Right ventricle myocardium inferior (tissue), 1 donor: ENCODE measurements around the gene SCLY. TPM values are rescaled to one million over a fixed set of nuclear protein-coding genes. Genes with fewer than 3 reads are reported as not detected.
A peak's percentile ranks its signal among the peaks of the same experiment; 100 is the strongest.

Experiments
- ATAC-seq: fragments of 200-7000 bp; cut with Tn5 transposase; one replicate; pipeline ENCODE4 v1.9.1; 2020; ENCODE audit warnings: mild to moderate bottlenecking, moderate library complexity
- DNase-seq: peaks from one replicate; pipeline ENCODE4 v3.0.0; 2021; ENCODE audit errors: missing footprints
- intact Hi-C: fragments of 100-400 bp; cut with DNase I; formaldehyde crosslinking; loops from one replicate; pipeline ENCODE4 v1.11.0; 2022
- total RNA-seq: library from RNA; stranded (reverse); fragmentation: NEBNext Ultra II Directional; extraction: Animal tissue kit (Norgen Biotek cat#: 25700); gene quantifications from one replicate; pipeline ENCODE4 v1.2.1, GENCODE V29; 2021
- donor health status: DM: no; HTN: yes; CAD: no; lungs with severe emphysema.

Gene SCLY
- total RNA-seq, 1 donor from 2014 or later, result 10.8 TPM

DNA sequence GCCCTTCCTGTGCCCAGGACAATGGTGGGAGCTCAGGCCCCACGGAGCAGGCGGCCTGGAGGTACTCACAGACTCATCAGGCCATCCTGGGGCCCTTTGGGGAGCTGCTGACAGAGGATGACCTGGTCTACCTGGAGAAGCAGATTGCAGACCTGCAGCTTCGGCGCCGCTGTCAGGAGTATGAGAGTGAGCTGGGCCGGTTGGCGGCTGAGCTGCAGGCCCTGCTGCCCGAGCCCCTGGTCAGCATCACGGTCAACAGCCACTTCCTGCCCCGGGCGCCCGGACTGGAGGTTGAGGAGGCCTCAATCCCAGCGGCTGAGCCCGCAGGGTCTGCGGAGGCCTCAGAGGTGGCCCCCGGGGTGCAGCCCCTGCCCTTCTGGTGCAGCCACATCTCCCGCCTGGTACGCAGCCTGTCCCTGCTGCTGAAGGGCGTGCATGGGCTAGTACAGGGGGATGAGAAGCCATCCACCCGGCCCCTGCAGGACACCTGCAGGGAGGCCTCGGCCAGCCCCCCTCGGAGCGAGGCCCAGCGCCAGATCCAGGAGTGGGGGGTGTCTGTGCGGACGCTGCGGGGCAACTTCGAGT, 69.4 kb downstream of the SCLY start:
- peak; percentile 73 for DNase-seq
- intact Hi-C loops, result loop anchor here (10.0 kb wide), 1 partner anchor 165 kb away; the partner anchor contains the start of gene UBE2F
- no peak for ATAC-seq

GRCh38 chr2:238130696-238131628, 70.2 kb downstream of the SCLY start:
- DNase-seq (peak; percentile 47), ATAC-seq (no peak)
- intact Hi-C loops, result loop anchor here (10.0 kb wide), 1 partner anchor 166 kb away; the partner anchor contains the start of gene UBE2F

GRCh38 chr2:238131761-238132462, 71.1 kb downstream of the SCLY start:
- DNase-seq, result no peak

GRCh38 chr2:238132463-238133450, 72.0 kb downstream of the SCLY start:
- no peak for ATAC-seq
- DNase-seq, result no peak
- intact Hi-C loops, result loop anchor here (10.0 kb wide), 1 partner anchor 168 kb away; the partner anchor contains the start of gene UBE2F

More at GRCh38 chr2:238131761-238132462, 71.1 kb downstream of the SCLY start:
- intact Hi-C loops, result loop anchor here (10.0 kb wide), 1 partner anchor 167 kb away; the partner anchor contains the start of gene UBE2F
- ATAC-seq, result no peak

- ATAC-seq, result no peak
- peak; percentile 54 for DNase-seq
- intact Hi-C loops, result loop anchor here (10.0 kb wide), 1 partner anchor 169 kb away; the partner anchor contains the start of gene UBE2F
Measured at GRCh38 chr2:238133499-238134392, 72.9 kb downstream of the SCLY start.

DNA sequence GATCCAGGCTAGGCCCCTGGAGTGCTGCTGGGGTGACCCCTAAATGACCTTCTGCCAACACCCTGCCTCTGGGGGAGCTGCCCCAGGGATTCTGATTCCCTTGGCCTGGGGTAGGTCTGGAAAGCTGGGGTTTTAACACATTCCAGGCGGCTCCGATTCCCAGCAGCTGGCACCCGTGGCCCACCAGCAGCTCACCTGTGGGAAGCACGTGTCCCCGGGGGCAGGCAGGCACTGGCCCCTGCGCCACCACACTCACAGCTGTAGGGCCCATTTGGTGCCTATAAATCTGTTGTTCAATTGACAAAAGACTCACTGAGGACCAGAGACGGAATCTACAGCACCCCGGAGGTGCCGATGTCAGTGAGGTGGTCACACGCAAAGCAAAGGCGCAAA, 73.6 kb downstream of the SCLY start:
- peak; percentile 49 for DNase-seq
- intact Hi-C loops, result loop anchor here (10.0 kb wide), 1 partner anchor 170 kb away; the partner anchor contains the start of gene UBE2F
- ATAC-seq, result no peak

GRCh38 chr2:238135601-238136150, 74.9 kb downstream of the SCLY start:
- ATAC-seq (no peak), DNase-seq (no peak)
- intact Hi-C loops, result loop anchor here (10.0 kb wide), 1 partner anchor 171 kb away; the partner anchor contains the start of gene UBE2F

GRCh38 chr2:238136820-238137537, 76.2 kb downstream of the SCLY start:
- peak; percentile 80 for DNase-seq

GRCh38 chr2:238137885-238138284, 77.1 kb downstream of the SCLY start:
- intact Hi-C loops, result loop anchor here (2.0 to 10.0 kb wide), 2 partner anchors 173 to 279 kb away; partner anchors contain the start of genes RAMP1 and UBE2F
- DNase-seq, result peak; percentile 58

More at GRCh38 chr2:238136820-238137537, 76.2 kb downstream of the SCLY start:
- intact Hi-C loops, result loop anchor here (10.0 kb wide), 1 partner anchor 172 kb away; the partner anchor contains the start of gene UBE2F
- peak; percentile 18 for ATAC-seq

DNA sequence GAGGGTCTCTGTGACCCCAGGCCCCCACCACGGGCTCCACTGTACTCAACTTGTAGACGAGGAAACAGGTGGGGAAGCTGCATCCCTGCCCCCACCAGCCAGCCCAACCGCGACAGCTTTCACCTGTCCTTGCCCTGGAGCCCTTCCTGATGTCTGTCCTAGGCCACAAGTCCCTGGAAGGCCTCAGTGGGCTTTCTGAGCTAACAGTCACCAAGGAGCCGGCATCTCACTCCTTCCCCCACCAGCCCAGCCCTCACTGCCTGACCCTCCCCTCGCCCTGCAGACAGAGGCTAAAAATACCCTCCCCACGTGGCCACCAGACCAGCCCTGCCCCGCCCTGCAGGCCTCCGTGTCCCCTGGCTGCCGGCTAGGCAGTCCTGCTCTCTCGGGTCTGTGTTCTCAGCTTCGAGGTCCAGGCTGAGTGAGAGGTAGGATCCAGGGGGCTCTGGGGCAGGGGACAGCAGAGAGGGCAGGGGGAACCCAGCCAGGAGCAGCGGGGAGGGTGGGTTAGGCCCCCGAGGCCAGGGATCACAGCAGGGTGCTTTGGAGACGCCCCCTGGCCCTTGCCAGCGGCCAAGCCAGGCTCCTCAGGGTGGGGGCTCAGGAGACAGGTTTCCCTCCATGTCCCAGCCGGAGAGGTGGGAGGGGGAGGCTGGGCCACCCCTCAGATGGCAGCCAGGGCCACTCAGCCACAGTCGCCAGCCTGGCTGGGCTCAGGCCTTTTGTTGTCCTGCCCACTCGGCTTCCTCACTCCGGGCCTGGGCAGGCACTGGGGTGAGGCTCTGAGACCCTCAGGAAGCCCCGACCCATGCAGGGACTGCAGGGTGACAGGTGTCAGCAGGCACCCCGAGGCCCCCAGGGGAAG, 77.8 kb downstream of the SCLY start, which contains the start of gene KLHL30:
TSS of gene KLHL30 (plus strand) at position 338 of the 865 bp plus-strand sequence. CDS start 2,087 bp downstream, outside the sequence.
- peak; percentile 86 for DNase-seq
- peak; percentile 88 for ATAC-seq
- intact Hi-C loops, result loop anchor here (1.0 to 10.0 kb wide), 3 partner anchors 78 to 280 kb away; partner anchors contain the start of genes RAMP1 and UBE2F

More at GRCh38 chr2:238137885-238138284, 77.1 kb downstream of the SCLY start:
- no peak for ATAC-seq

- peak; percentile 63 for ATAC-seq
- intact Hi-C loops, result loop anchor here (1.0 to 10.0 kb wide), 3 partner anchors 79 to 281 kb away; partner anchors contain the start of genes RAMP1 and UBE2F
- DNase-seq, result peak; percentile 53
Measured at GRCh38 chr2:238139196-238140039, 78.6 kb downstream of the SCLY start.

GRCh38 chr2:238140040-238140439, 79.2 kb downstream of the SCLY start:
- intact Hi-C loops, result no loop called here
- no peak for ATAC-seq
- DNase-seq, result no peak

- peak; percentile 62 for DNase-seq
- no peak for ATAC-seq
- intact Hi-C loops, result no loop called here
Measured at GRCh38 chr2:238140721-238141540, 80.1 kb downstream of the SCLY start.
